B cell (primary cell): ENCODE results near the gene CTXND1. TPM values are rescaled to one million over a fixed set of nuclear protein-coding genes. Genes with fewer than 3 reads are reported as not detected.

ENCODE experiments used
- ATAC-seq: fragments of 200-7000 bp; cut with Tn5 transposase; one replicate; pipeline ENCODE4 v1.10.0; 2021; ENCODE audit warnings: low read depth, mild to moderate bottlenecking, moderate number of reproducible peaks, moderate library complexity
- CTCF ChIA-PET: fragments of 350-600 bp; sonication (Branson Sonifier 250); formaldehyde crosslinking; loops from one replicate; lab custom pipeline; 2021; ENCODE audit warnings: antibody characterized with exemption, inconsistent platforms; lab: Charles Lee
- POLR2A ChIA-PET: fragments of 350-600 bp; sonication (Branson Sonifier 250); formaldehyde crosslinking; loops from one replicate; lab custom pipeline; 2021; ENCODE audit warnings: antibody characterized with exemption; lab: Charles Lee
- DNase-seq: peaks from one replicate; pipeline ENCODE4 v3.0.0; 2013
- H2AFZ ChIP-seq: 2 replicates; pipeline ENCODE4 v1.6.1; 2012; ENCODE audit warnings: mild to moderate bottlenecking, low read depth, low read length; ENCODE audit not compliant: insufficient read depth, poor library complexity, severe bottlenecking
- H3K27ac ChIP-seq, 2 donors: 1 replicate in 1 of 2; 2 replicates in 1 of 2; pipeline ENCODE4 v1.5.1; 2012 to 2013; ENCODE audit warnings: low read length in 2 of 2, mild to moderate bottlenecking in 2 of 2, moderate library complexity in 1 of 2
- H3K27me3 ChIP-seq, 4 experiments: fragments of 200-600 bp in 1 of 4; sonication (generic) in 1 of 4; replicated peaks in 1 of 4; 1 replicate in 2 of 4; 2 replicates in 2 of 4; pipeline versions ENCODE4 v1.6.1 to v1.7.0; 2013 to 2016; ENCODE audit warnings: low read length in 3 of 4, mild to moderate bottlenecking in 2 of 4, mixed read lengths in 1 of 4, moderate library complexity in 1 of 4; ENCODE audit not compliant: insufficient read depth in 4 of 4, control insufficient read depth in 3 of 4; ENCODE audit errors: control extremely low read depth in 1 of 4
- H3K36me3 ChIP-seq, 2 experiments: replicated peaks in 1 of 2; 1 replicate in 1 of 2; 2 replicates in 1 of 2; pipeline versions ENCODE4 v1.6.1 to v1.7.1; 2013; ENCODE audit warnings: low read length in 1 of 2; ENCODE audit not compliant: insufficient read depth in 2 of 2, control insufficient read depth in 1 of 2; ENCODE audit errors: control extremely low read depth in 1 of 2, extremely low read depth in 1 of 2
- H3K4me1 ChIP-seq, 2 donors: fragments of 200-600 bp in 1 of 2; sonication (generic) in 1 of 2; 1 replicate in 1 of 2; 2 replicates in 1 of 2; pipeline versions ENCODE4 v1.5.1 to v1.6.1; 2013 to 2017; ENCODE audit warnings: low read length in 2 of 2; ENCODE audit not compliant: control insufficient read depth in 2 of 2, insufficient read depth in 2 of 2
- H3K4me2 ChIP-seq: replicated peaks from 2 replicates; pipeline ENCODE3; 2012; ENCODE audit warnings: mild to moderate bottlenecking, low read depth, low read length; ENCODE audit not compliant: poor library complexity, severe bottlenecking
- H3K4me3 ChIP-seq, 5 experiments: fragments of 200-600 bp in 1 of 5; sonication (generic) in 1 of 5; 1 replicate in 3 of 5; 2 replicates in 2 of 5; pipeline versions ENCODE4 v1.5.1 to v1.7.0; 2011 to 2016; ENCODE audit warnings: low read length in 4 of 5, mild to moderate bottlenecking in 4 of 5, low read depth in 2 of 5, control low read depth in 1 of 5, moderate library complexity in 1 of 5; ENCODE audit not compliant: insufficient read depth in 1 of 5; ENCODE audit errors: control extremely low read depth in 1 of 5, extremely low read depth in 1 of 5
- H3K79me2 ChIP-seq: fragments of 200-600 bp; sonication (generic); one replicate; pipeline ENCODE4 v1.6.0; 2016; ENCODE audit warnings: low read length; ENCODE audit not compliant: control insufficient read depth, insufficient read depth
- H3K9ac ChIP-seq: fragments of 200-600 bp; sonication (generic); 2 replicates; pipeline ENCODE4 v1.6.1; 2017; ENCODE audit warnings: mild to moderate bottlenecking, low read length, moderate library complexity
- H3K9me3 ChIP-seq, 3 donors: one replicate each; pipeline versions ENCODE4 v1.6.1 to v1.7.1; 2013; ENCODE audit warnings: low read length in 2 of 3; ENCODE audit not compliant: control insufficient read depth in 2 of 3, insufficient read depth in 1 of 3; ENCODE audit errors: control extremely low read depth in 1 of 3
- H4K20me1 ChIP-seq: 2 replicates; pipeline ENCODE4 v1.6.0; 2012; ENCODE audit warnings: mild to moderate bottlenecking, low read length; ENCODE audit not compliant: insufficient read depth, control insufficient read depth, poor library complexity, severe bottlenecking
- H3K27ac Mint-ChIP-seq: one replicate; pipeline ENCODE4 v1.8.0; 2021; ENCODE audit warnings: mixed read lengths
- H3K27me3 Mint-ChIP-seq: one replicate; pipeline ENCODE4 v1.8.0; 2021; ENCODE audit warnings: mixed read lengths
- H3K4me1 Mint-ChIP-seq: one replicate; pipeline ENCODE4 v1.8.0; 2021; ENCODE audit warnings: mixed read lengths
- H3K4me3 Mint-ChIP-seq: one replicate; pipeline ENCODE4 v1.8.0; 2021; ENCODE audit warnings: mixed read lengths
- H3K9me3 Mint-ChIP-seq: one replicate; pipeline ENCODE4 v1.8.0; 2022; ENCODE audit warnings: mixed read lengths; ENCODE audit not compliant: insufficient read depth
- EZH2 ChIP-seq: IDR thresholded peaks from 2 replicates; pipeline ENCODE4 v1.6.1; 2012; ENCODE audit warnings: borderline replicate concordance, low read depth, mild to moderate bottlenecking, moderate library complexity, low read length; ENCODE audit not compliant: insufficient read depth, poor library complexity, severe bottlenecking
- WGBS: methylation state at CpG from one replicate; pipeline ENCODE4 v1.1.5; 2013; ENCODE audit warnings: missing lambda C conversion rate; ENCODE audit not compliant: insufficient coverage; 5-methylcytosine and 5-hydroxymethylcytosine counted together
- intact Hi-C: fragments of 100-400 bp; cut with micrococcal nuclease; formaldehyde crosslinking; loops from one replicate; pipeline ENCODE4 v1.10.0; 2022
- polyA plus RNA-seq: library from polyadenylated mRNA; depleted of rRNA; stranded (reverse); fragments of >200 nt; gene quantifications from 2 replicates; pipeline ENCODE4 v1.2.3, GENCODE V29; 2012
- total RNA-seq, 2 donors: library from RNA; stranded (reverse); fragments of 120-200 nt in 1 of 2; gene quantifications; 1 replicate in 1 of 2; 2 replicates in 1 of 2; pipeline versions ENCODE4 v1.2.3 to v1.2.4, GENCODE V29; 2013 to 2022
- TF ChIP-seq, protein P1 (sequence below): fragments of 200-600 bp; IDR thresholded peaks from one replicate; pipeline ENCODE4 v1.8.0; 2022; ENCODE audit warnings: antibody characterized with exemption, mild to moderate bottlenecking

CTXND1 gene
- total and polyA plus RNA-seq, 2 donors (not counting 1 experiment from before 2014, with no cell fraction given) = not detected

DNA sequence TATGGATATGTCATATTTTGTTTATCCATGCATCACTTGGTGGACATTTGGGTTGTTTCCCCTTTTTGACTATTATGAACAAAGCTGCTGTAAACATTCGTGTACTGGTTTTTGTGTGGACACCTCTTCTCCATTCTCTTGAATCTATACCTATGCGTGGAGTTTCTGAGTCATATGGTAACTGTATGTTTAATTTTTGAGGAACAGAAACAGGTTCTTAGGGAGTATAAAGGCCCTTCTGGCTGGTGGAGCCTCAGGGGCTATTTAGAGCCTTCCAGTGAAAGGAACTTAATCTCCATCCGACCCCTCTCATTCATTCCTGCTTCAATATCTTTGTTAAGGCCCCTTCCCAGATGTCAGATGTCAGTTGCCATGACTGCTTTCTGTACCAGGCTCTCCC, 14.1 kb upstream of the CTXND1 start:
- DNase-seq (no peak), ATAC-seq (no peak)
- intact Hi-C loops = no loop called here
- H3K27me3 ChIP-seq = peaks cover 0 to 6% (median 1%) of the 10 kb centered on the region in 4 experiments
- no peak overlapping the region for H2AFZ ChIP-seq
- Mint-ChIP-seq H3K27ac (no peak overlapping the region), H3K9me3 (no peaks in the 10 kb centered on the region), H3K4me1 (no peaks in the 10 kb centered on the region), H3K4me3 (no peak overlapping the region), H3K27me3 (peaks cover 46% of the 10 kb centered on the region)
- ChIA-PET POLR2A (no interaction called here), CTCF (no interaction called here)
- peaks cover 0 to 8% (median 0%) of the 10 kb centered on the region in 3 donors for H3K9me3 ChIP-seq
- no peak overlapping the region for H3K4me2 ChIP-seq
- no peak for TF ChIP-seq EZH2
- TF ChIP-seq, protein P1, sequence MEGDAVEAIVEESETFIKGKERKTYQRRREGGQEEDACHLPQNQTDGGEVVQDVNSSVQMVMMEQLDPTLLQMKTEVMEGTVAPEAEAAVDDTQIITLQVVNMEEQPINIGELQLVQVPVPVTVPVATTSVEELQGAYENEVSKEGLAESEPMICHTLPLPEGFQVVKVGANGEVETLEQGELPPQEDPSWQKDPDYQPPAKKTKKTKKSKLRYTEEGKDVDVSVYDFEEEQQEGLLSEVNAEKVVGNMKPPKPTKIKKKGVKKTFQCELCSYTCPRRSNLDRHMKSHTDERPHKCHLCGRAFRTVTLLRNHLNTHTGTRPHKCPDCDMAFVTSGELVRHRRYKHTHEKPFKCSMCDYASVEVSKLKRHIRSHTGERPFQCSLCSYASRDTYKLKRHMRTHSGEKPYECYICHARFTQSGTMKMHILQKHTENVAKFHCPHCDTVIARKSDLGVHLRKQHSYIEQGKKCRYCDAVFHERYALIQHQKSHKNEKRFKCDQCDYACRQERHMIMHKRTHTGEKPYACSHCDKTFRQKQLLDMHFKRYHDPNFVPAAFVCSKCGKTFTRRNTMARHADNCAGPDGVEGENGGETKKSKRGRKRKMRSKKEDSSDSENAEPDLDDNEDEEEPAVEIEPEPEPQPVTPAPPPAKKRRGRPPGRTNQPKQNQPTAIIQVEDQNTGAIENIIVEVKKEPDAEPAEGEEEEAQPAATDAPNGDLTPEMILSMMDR = no peak
- WGBS = 63% methylated on average over 1 of the region's 3 CpGs
- H3K36me3 ChIP-seq = no peaks in the 10 kb centered on the region
- H3K9ac ChIP-seq = no peak overlapping the region
- H4K20me1 ChIP-seq = no peaks in the 10 kb centered on the region
- H3K79me2 ChIP-seq = no peaks in the 10 kb centered on the region
- H3K4me1 ChIP-seq = no peaks in the 10 kb centered on the region
- H3K27ac ChIP-seq = no peak overlapping the region
- H3K4me3 ChIP-seq = no peak overlapping the region

DNA sequence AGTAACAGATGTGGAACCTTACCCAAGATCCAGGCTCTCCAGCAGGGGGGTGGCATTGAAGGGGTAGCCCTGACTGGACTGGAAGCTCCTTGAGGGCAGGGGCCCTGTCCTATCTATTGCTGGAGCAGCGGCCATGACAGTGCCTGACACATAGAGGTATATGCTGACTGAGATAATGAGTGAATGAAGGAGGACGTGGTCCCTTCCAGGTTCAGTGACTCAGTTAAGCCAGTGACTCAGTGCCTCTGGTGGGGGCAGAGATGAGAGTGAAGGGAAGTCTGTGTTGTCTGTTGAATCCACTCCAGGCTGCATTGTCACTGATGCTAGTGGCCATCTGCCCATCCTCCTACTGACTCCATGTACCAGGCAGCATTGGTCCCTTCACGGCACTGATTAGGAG, 13.0 kb upstream of the CTXND1 start:
- Mint-ChIP-seq H3K27me3 (peaks cover 43% of the 10 kb centered on the region), H3K4me1 (no peaks in the 10 kb centered on the region), H3K4me3 (no peak overlapping the region), H3K9me3 (no peaks in the 10 kb centered on the region), H3K27ac (no peak overlapping the region)
- TF ChIP-seq EZH2 = no peak
- TF ChIP-seq, protein P1 = no peak
- Histone ChIP-seq H3K27ac (no peak overlapping the region), H3K36me3 (no peaks in the 10 kb centered on the region), H2AFZ (no peak overlapping the region), H3K27me3 (peaks cover 0 to 9% (median 1%) of the 10 kb centered on the region in 4 experiments), H3K4me3 (no peak overlapping the region), H3K9ac (no peak overlapping the region), H3K4me1 (no peaks in the 10 kb centered on the region), H3K79me2 (no peaks in the 10 kb centered on the region), H3K4me2 (no peak overlapping the region), H3K9me3 (peaks cover 0 to 12% (median 0%) of the 10 kb centered on the region in 3 donors), H4K20me1 (no peaks in the 10 kb centered on the region)
- 58% methylated on average over 2 of the region's 3 CpGs for WGBS
- ChIA-PET CTCF (no interaction called here), POLR2A (no interaction called here)
- no peak for DNase-seq
- no peak for ATAC-seq
- intact Hi-C loops = no loop called here
